ENCODE results near the gene SCARB1.

The SCARB1 gene

GRCh38 chr12:124872068-124872719, 8.5 kb upstream of the SCARB1 start:
- no peak overlapping the region for H3K4me3 ChIP-seq (ENCODE audit: low read depth, low read length)
- no peak for TF ChIP-seq CTCF (conservative IDR thresholded peaks at IDR 0.05; ENCODE audit: low read depth, low read length)
- no peak for DNase-seq (ENCODE audit: low read depth)

DNA sequence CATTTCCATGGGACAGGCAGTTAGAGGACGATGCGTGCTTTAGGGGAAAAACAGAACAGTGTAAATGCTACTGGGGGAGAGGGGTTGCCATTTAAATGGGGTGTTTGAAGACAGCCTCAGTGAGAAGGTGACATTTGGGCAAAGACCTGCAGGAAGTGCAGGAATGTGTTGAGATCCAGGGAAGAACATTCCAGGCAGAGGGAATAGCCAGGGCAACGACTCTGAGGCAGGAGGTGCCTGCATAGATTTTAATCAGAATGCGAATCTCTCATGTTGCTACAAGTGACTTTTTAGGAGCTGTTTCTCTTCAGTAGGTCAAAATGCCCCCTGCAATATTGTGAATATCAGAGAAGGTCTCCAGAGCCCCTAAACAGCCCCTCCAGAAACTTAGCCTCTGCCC, 7.6 kb upstream of the SCARB1 start:
- no peak for DNase-seq (ENCODE audit: low read depth)
- no peak overlapping the region for H3K4me3 ChIP-seq (ENCODE audit: low read depth, low read length)
- TF ChIP-seq CTCF (conservative IDR thresholded peaks at IDR 0.05; ENCODE audit: low read depth, low read length) = no peak

- no peak overlapping the region for H3K4me3 ChIP-seq (ENCODE audit: low read depth, low read length)
- TF ChIP-seq CTCF (conservative IDR thresholded peaks at IDR 0.05; ENCODE audit: low read depth, low read length) = no peak
- no peak for DNase-seq (ENCODE audit: low read depth)
These were observed 6.9 kb upstream of the SCARB1 start for GRCh38 chr12:124870515-124870914.

GRCh38 chr12:124869059-124869665, 5.5 kb upstream of the SCARB1 start:
- H3K4me3 ChIP-seq (ENCODE audit: low read depth, low read length) = no peak overlapping the region
- DNase-seq (ENCODE audit: low read depth) = peak; percentile 45
- TF ChIP-seq CTCF (conservative IDR thresholded peaks at IDR 0.05; ENCODE audit: low read depth, low read length) = no peak

DNA sequence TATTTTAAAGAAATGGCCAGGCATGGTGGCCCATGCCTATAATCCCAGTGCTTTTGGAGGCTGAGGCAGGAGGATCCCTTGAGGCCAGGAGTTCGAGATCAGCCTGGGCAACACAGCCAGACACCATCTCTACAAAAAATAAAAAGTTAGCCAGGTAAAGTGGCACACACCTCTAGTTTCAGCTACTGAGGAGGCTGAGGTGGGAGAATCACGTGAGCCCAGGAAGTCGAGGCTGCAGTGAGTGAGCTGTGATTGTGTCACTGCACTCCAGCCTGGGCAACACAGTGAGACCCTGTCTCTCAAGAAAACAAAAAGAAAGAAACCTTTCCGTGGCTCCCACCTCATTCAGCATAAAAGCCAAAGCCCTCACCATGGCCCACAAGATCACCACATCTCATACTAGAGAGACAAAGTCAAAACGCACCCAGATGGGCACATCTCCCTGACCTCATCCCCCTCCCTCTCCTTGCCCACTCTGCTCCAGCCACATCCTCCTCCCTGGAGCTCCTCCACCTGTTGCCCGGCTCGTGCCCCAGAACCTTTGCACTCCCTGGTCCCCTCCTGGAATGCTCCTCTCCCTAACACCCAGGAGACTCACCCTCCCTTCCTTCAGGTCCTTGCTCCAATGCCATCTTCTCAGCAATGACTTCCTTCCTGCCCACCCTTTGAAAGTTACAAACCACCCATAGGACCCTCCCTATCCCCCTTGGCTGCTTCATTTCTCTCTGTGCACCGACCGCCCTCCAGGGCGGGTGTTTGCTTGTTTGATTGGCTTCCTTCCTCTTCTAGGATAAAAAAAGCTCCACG, 4.8 kb upstream of the SCARB1 start:
- no peak for DNase-seq (ENCODE audit: low read depth)
- H3K4me3 ChIP-seq (ENCODE audit: low read depth, low read length) = no peak overlapping the region
- TF ChIP-seq CTCF (conservative IDR thresholded peaks at IDR 0.05; ENCODE audit: low read depth, low read length) = no peak

- no peak for TF ChIP-seq CTCF (conservative IDR thresholded peaks at IDR 0.05; ENCODE audit: low read depth, low read length)
- H3K4me3 ChIP-seq (ENCODE audit: low read depth, low read length) = no peak overlapping the region
- DNase-seq (ENCODE audit: low read depth) = peak; percentile 62
These were observed 3.8 kb upstream of the SCARB1 start for GRCh38 chr12:124867401-124867930.
